GM18951 (cell line): ENCODE measurements around the gene INTS11.

ENCODE experiments used
- POLR2A ChIP-seq: IDR thresholded peaks from 4 replicates; pipeline ENCODE4 v1.6.1; 2011; ENCODE audit warnings: mild to moderate bottlenecking; ENCODE audit not compliant: insufficient read length, insufficient read depth; ENCODE audit errors: extremely low read depth
- in situ Hi-C: fragments of 300-500 bp; cut with MboI; formaldehyde crosslinking; loops from one replicate; pipeline ENCODE4 v1.12.0; 2022; ENCODE audit warnings: low sequenced_read_pairs, mixed read lengths, inconsistent platforms; ENCODE audit not compliant: unreplicated experiment

The INTS11 gene

GRCh38 chr1:1273209-1273511 lies 51.3 kb downstream of the INTS11 start:
- no peak for TF ChIP-seq POLR2A
- in situ Hi-C loops = no loop called here

DNA sequence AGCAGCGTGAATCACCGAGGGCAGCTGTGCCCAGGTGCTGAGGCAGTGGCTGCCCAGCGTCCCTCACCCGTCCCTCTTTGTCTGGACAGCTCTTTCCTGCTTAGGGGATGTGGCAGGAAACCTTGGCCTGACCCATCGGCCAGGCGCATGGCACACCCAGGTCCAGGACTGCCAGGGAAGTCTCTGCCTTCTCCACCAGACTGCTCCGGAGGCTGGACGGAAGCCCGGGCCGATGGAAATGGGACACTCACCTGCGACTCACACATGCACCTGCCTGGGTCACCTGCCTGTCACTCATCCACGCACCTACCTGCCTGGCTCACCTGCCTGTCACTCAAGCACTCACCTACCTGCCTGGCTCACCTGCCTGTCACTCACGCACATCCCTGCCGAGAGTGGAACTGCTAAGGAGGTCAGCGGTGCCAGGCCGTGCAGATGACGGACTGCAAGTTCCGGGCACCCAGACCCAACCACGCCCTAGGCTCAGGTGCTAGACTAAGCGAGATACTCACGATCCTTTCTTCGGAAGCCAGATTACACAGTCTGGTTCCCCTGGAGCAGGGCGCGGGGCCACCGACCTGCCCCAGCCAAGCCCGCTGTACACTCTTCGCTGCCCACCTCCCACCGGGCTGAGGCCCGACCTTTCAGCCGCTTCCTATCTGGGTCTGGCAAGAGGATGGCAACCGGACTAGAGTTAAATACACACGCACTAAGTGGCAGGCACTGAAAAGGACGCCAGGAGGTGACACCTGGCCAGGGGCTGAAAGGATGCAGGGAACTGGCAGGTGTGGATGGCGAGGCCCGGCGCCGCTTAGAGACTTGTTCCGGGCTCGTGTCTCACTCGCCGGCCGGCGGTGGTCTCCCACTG lies 51.9 kb downstream of the INTS11 start:
- no peak for TF ChIP-seq POLR2A
- in situ Hi-C loops = no loop called here

GRCh38 chr1:1270813-1271212 lies 53.6 kb downstream of the INTS11 start:
- no peak for TF ChIP-seq POLR2A
- in situ Hi-C loops = no loop called here

DNA sequence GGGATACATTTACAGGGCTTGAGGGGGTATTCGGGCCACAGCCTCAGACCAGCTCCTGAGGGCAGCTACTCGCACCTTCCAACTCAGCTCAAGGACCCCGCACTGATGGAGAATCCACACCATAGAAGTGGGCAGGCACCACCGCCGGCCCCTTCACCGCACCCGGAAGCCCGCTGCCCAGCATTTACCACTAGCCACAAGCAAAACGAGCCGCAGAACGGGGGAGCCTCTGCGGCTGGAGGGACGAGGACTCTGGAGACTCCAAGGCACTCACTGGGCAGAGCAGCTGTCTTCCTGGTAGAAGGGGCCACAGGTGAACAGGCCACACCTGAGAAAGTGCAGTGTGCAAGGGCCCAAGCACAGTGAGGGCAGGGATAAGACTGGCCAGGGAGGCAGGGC lies 56.2 kb downstream of the INTS11 start:
- in situ Hi-C loops = loop anchor here (10.0 kb wide), 1 partner anchor 153 kb away; the partner anchor contains the start of gene C1orf159
- no peak for TF ChIP-seq POLR2A

GRCh38 chr1:1267488-1268283 lies 56.8 kb downstream of the INTS11 start:
- in situ Hi-C loops = loop anchor here (10.0 kb wide), 1 partner anchor 153 kb away; the partner anchor contains the start of gene C1orf159

DNA sequence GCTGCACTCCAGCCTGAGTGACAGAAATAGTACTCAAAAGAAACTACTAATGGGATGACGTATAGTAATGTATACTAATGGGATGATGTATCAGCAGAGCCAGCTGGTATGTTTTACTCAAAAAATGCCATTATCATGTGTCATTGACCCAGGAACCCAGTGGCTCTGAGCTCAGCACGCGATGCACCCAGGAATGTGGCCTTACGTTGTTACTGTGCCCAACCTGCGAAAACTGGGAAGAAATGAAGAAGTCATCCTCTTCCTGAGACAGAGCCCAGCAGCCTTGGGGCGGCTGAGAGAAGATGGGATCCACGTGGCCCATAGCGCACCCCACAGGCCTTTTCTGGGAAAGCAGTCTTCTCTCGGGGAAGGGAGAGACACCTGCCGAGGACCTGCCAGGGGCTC lies 59.6 kb downstream of the INTS11 start:
- in situ Hi-C loops = loop anchor here (10.0 kb wide), 1 partner anchor 150 kb away; the partner anchor contains the start of gene C1orf159
- no peak for TF ChIP-seq POLR2A

More at GRCh38 chr1:1267488-1268283, 56.8 kb downstream of the INTS11 start:
- TF ChIP-seq POLR2A = no peak

- no peak for TF ChIP-seq POLR2A
- in situ Hi-C loops = loop anchor here (10.0 kb wide), 1 partner anchor 149 kb away; the partner anchor contains the start of gene C1orf159
Observed at GRCh38 chr1:1264026-1264425, 60.4 kb downstream of the INTS11 start.

DNA sequence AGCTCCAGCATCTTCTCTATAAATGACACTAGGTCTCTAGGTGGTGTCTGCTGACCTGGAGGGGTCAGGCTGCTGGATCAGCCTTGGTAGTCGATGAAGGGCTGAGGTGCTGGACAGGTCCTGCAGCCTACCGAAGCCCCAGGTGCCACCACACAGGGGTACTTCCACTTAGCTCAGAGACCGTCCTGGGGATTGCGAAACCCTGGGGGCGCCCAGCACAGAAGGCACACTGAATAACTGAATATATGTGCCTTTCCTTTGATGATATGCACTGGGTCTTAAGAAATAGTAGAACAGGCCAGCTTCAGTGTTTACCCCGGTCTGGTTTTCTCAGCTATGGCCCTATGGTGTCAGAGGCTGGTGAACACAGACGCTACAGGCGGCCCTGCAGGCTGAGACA lies 61.7 kb downstream of the INTS11 start:
- in situ Hi-C loops = loop anchor here (10.0 kb wide), 1 partner anchor 148 kb away; the partner anchor contains the start of gene C1orf159
- no peak for TF ChIP-seq POLR2A

- in situ Hi-C loops = loop anchor here (10.0 kb wide), 1 partner anchor 147 kb away; the partner anchor contains the start of gene C1orf159
- TF ChIP-seq POLR2A = no peak
Observed at GRCh38 chr1:1262071-1262470, 62.4 kb downstream of the INTS11 start.
